Measurements from ENCODE around the gene SDSL. TPM values are rescaled to one million over a fixed set of nuclear protein-coding genes. Genes with fewer than 3 reads are reported as not detected.
A peak's percentile ranks its signal among the peaks of the same experiment; 100 is the strongest.

The SDSL gene
- total and polyA plus RNA-seq, 2 of the 13 experiments (the other 11 are each of a cell fraction or from before 2014, with no cell fraction given): 1.2 to 1.7 TPM

DNA sequence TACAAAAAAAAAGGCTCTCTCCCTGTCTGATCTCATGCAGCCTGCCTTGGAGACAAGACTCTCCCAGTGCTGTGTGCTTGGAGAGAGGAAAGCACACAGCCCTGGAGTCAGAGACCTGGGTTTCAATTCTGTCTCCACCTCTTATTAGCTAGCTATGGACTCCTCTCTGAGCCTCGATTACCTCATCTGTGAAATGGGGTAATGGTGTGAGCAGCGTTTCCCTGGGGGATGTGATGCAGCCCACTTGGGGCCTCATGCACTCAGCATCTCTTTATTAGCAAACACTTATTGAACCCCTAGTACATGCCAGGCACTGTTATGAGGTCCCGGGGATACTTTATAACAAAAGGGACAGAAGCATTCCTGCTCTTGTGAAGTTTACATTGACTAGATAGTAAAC lies 31.0 kb upstream of the SDSL start:
- FAIRE-seq: no peak
- BruUV-seq (replicated peaks): no TSS peak
- 95% methylated on average over 3 of the region's 3 CpGs for WGBS (ENCODE audit: low lambda C conversion rate)
- H3K9me3 ChIP-seq (ENCODE audit: low read length): no peaks in the 10 kb centered on the region
- 0 out of 5 replicates have a peak, but pooled peaks cover 1 to 2% of the 10 kb centered on the region in 2 experiments for H3K36me3 ChIP-seq (replicated peaks in 1 of 2; ENCODE audit: control insufficient read depth in 1 of 2, insufficient read depth in 2 of 2, low read length in 2 of 2)
- TF ChIP-seq KAT2B (IDR thresholded peaks at IDR 0.05; ENCODE audit: borderline replicate concordance, low read depth, low read length) (no peak), SSRP1 (CRISPR knock-in tag; IDR thresholded peaks at IDR 0.05) (no peak), PHF21A (CRISPR knock-in tag; IDR thresholded peaks at IDR 0.05) (no peak), ZNF33A (CRISPR knock-in tag; IDR thresholded peaks at IDR 0.05; ENCODE audit: borderline replicate concordance) (no peak), ZNF629 (CRISPR knock-in tag; conservative IDR thresholded peaks at IDR 0.05) (peak; percentile 52)
- TF ChIP-seq, protein P1, sequence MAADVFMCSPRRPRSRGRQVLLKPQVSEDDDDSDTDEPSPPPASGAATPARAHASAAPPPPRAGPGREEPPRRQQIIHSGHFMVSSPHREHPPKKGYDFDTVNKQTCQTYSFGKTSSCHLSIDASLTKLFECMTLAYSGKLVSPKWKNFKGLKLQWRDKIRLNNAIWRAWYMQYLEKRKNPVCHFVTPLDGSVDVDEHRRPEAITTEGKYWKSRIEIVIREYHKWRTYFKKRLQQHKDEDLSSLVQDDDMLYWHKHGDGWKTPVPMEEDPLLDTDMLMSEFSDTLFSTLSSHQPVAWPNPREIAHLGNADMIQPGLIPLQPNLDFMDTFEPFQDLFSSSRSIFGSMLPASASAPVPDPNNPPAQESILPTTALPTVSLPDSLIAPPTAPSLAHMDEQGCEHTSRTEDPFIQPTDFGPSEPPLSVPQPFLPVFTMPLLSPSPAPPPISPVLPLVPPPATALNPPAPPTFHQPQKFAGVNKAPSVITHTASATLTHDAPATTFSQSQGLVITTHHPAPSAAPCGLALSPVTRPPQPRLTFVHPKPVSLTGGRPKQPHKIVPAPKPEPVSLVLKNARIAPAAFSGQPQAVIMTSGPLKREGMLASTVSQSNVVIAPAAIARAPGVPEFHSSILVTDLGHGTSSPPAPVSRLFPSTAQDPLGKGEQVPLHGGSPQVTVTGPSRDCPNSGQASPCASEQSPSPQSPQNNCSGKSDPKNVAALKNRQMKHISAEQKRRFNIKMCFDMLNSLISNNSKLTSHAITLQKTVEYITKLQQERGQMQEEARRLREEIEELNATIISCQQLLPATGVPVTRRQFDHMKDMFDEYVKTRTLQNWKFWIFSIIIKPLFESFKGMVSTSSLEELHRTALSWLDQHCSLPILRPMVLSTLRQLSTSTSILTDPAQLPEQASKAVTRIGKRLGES (CRISPR knock-in tag; IDR thresholded peaks at IDR 0.05; ENCODE audit: borderline replicate concordance): no peak
- H3K79me2 ChIP-seq (ENCODE audit: insufficient read depth, low read length): no peaks in the 10 kb centered on the region
- no peak overlapping the region for H3K4me2 ChIP-seq (ENCODE audit: low read depth, low read length)
- 0 out of 2 replicates have a peak, but pooled peaks cover 9% of the 10 kb centered on the region for H3K4me1 ChIP-seq (ENCODE audit: insufficient read depth, low read length)
- no peak overlapping the region for H2AFZ ChIP-seq (ENCODE audit: low read length)
- no peaks in the 10 kb centered on the region for H3K27me3 ChIP-seq (ENCODE audit: control insufficient read depth in 1 of 2, insufficient read depth in 2 of 2, low read length in 2 of 2)
- in situ Hi-C loops (cut with HindIII; ENCODE audit: extremely low pct_ligation_motif_present, low pct_unique_long_range_greater_than_20kb) (no loop called here), intact Hi-C loops (cut with micrococcal nuclease; ENCODE audit: unreplicated experiment) (no loop called here)
- H3K4me3 ChIP-seq (replicated peaks in 1 of 3; ENCODE audit: insufficient read depth in 1 of 3, low read depth in 2 of 3, low read length in 3 of 3): no peak overlapping the region
- no peaks in the 10 kb centered on the region; the same call in 1 of the 2 replicates for H4K20me1 ChIP-seq (ENCODE audit: insufficient read depth, low read length)
- no peak for ATAC-seq
- CTCF ChIA-PET (ENCODE audit: low intra/inter-chr PET ratio, low total read pairs): no interaction called here
- no peak overlapping the region for H3K27ac ChIP-seq (ENCODE audit: extremely low read length, insufficient read depth, low read length)
- no peak for DNase-seq (ENCODE audit: low spot score)
- POLR2A ChIA-PET: no interaction called here
- H3K9ac ChIP-seq (ENCODE audit: insufficient read depth, low read depth, low read length): no peak overlapping the region
